ENCODE measurements around the gene MSLN. TPM values are rescaled to one million over a fixed set of nuclear protein-coding genes. Genes with fewer than 3 reads are reported as not detected.

The MSLN gene
- total RNA-seq, 4 donors from 2014 or later: 0.79 to 5.4 (median 2.3) TPM

DNA sequence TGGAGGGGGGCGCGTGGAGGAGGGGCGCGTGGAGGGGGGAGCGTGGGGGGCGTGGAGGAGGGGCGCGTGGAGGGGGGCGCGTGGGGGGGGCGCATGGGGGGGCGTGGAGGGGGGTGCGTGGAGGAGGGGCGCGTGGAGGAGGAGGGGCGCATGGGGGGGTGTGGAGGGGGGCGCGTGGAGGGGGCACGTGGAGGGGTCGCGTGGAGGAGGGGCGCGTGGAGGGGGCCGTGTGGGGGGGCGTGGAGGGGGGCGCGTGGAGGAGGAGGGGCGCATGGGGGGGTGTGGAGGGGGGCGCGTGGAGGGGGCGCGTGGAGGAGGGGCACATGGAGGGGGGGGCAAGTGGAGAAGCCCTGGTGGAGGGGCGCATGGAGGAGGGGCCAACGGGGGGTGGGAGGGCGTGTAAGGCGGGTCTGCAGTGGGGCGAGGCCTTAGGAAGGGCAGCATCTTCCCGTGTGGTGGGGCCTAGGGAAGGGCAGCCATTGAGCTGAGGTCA, 7.3 kb downstream of the MSLN start:
- no peak for TF ChIP-seq POLR2A (IDR thresholded peaks at IDR 0.05)
- TF ChIP-seq, protein P1, sequence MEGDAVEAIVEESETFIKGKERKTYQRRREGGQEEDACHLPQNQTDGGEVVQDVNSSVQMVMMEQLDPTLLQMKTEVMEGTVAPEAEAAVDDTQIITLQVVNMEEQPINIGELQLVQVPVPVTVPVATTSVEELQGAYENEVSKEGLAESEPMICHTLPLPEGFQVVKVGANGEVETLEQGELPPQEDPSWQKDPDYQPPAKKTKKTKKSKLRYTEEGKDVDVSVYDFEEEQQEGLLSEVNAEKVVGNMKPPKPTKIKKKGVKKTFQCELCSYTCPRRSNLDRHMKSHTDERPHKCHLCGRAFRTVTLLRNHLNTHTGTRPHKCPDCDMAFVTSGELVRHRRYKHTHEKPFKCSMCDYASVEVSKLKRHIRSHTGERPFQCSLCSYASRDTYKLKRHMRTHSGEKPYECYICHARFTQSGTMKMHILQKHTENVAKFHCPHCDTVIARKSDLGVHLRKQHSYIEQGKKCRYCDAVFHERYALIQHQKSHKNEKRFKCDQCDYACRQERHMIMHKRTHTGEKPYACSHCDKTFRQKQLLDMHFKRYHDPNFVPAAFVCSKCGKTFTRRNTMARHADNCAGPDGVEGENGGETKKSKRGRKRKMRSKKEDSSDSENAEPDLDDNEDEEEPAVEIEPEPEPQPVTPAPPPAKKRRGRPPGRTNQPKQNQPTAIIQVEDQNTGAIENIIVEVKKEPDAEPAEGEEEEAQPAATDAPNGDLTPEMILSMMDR (IDR thresholded peaks at IDR 0.05): no peak
- peaks cover 0 to 9% (median 0%) of the 10 kb centered on the region in 3 donors for H3K4me1 ChIP-seq
- no peaks in the 10 kb centered on the region for H3K36me3 ChIP-seq
- WGBS, 2 donors: 30% methylated on average over 2 to 4 of the region's 38 CpGs
- peaks cover 0 to 51% (median 0%) of the 10 kb centered on the region in 4 donors for H3K27me3 ChIP-seq
- H3K4me3 ChIP-seq: no peak overlapping the region
- DNase-seq: no peak
- H3K27ac ChIP-seq: no peak overlapping the region
- intact Hi-C loops (cut with DNase I): no loop called here
- H3K9me3 ChIP-seq: no peaks in the 10 kb centered on the region

DNA sequence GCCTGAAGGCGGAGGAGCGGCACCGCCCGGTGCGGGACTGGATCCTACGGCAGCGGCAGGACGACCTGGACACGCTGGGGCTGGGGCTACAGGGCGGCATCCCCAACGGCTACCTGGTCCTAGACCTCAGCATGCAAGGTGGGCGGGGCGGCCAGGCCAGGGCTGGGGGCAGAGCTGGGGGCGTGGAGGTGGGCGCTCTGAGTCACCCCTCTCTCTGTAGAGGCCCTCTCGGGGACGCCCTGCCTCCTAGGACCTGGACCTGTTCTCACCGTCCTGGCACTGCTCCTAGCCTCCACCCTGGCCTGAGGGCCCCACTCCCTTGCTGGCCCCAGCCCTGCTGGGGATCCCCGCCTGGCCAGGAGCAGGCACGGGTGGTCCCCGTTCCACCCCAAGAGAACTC, 7.9 kb downstream of the MSLN start:
- peaks cover 0 to 9% (median 0%) of the 10 kb centered on the region in 3 donors for H3K4me1 ChIP-seq
- 13 to 41% methylated on average over 3 to 8 of the region's 21 CpGs for WGBS, 2 donors
- no peak for DNase-seq
- peaks cover 0 to 46% (median 0%) of the 10 kb centered on the region in 4 donors for H3K27me3 ChIP-seq
- TF ChIP-seq, protein P1 (IDR thresholded peaks at IDR 0.05): no peak
- TF ChIP-seq POLR2A (IDR thresholded peaks at IDR 0.05): no peak
- intact Hi-C loops (cut with DNase I): no loop called here
- no peaks in the 10 kb centered on the region for H3K9me3 ChIP-seq
- H3K36me3 ChIP-seq: no peaks in the 10 kb centered on the region
- H3K4me3 ChIP-seq: no peak overlapping the region
- no peak overlapping the region for H3K27ac ChIP-seq

DNA sequence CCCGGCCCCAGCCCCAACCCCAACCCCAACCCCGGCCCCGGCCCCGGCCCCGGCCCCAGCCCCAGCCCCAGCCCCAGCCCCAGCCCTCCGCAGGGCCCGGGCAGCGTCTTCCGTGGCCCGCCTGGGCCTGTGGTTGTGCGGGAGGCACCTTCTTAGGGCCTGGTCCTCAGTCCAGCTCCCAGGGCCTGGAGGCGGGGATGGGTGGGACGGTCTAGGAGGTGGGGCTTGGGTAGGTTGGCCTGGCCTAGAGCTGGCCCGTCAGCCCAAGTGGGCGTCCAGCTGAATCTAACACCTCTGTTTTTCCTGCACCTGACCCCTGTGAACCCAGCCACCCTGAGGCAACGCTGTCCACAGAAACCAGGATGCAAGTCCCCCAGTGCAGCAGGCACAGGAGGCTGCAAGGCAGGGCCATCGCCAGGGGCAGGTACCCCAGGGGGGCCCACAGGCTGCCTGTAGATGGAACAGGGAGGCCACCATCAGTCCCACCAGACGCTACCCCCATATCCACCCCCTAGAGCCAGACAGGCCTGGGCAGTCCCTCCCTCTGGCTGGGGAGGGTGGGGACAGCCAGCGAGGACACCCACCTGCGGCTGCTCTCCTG, 8.8 kb downstream of the MSLN start:
- intact Hi-C loops (cut with DNase I): no loop called here
- no CpG with 5 or more reads among the region's 20 CpGs for WGBS, 2 donors

DNA sequence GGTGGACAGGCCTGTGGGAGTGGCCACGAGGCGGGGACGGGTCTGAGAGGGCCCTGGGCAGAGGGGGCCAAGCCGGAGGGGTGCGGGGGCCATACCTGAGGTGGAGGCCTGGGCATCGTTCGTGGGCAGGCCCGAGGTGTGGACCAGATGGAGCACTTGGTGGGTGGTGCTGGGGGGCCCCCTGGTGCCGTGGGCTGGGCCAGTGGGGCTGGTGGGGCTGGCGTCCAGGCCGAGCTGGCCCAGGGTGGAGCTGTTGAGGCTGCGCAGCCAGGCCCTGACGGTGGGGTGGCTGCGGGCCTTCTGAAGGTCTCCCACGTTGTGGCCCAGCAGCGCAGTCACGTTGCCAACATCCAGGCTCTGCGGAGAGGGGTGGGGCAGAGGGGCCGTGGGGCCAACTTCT, 9.4 kb downstream of the MSLN start:
- H3K36me3 ChIP-seq: no peaks in the 10 kb centered on the region
- intact Hi-C loops (cut with DNase I): no loop called here
- H3K4me3 ChIP-seq: no peak overlapping the region
- peaks cover 0 to 9% (median 0%) of the 10 kb centered on the region in 3 donors for H3K4me1 ChIP-seq
- no peak overlapping the region for H3K27ac ChIP-seq
- DNase-seq: no peak
- TF ChIP-seq, protein P1 (IDR thresholded peaks at IDR 0.05): no peak
- no peak for TF ChIP-seq POLR2A (IDR thresholded peaks at IDR 0.05)
- WGBS, 2 donors: 90% methylated on average over 2 of the region's 19 CpGs; no CpG with 5 or more reads in 1 of the 2 donors
- H3K9me3 ChIP-seq: no peaks in the 10 kb centered on the region
- H3K27me3 ChIP-seq: peaks cover 0 to 43% (median 0%) of the 10 kb centered on the region in 4 donors

More for the DNA sequence above, 8.8 kb downstream of the MSLN start:
- no peak overlapping the region for H3K27ac ChIP-seq
- H3K4me1 ChIP-seq: peaks cover 0 to 9% (median 0%) of the 10 kb centered on the region in 3 donors
- no peak for DNase-seq
- no peak overlapping the region for H3K4me3 ChIP-seq
- H3K36me3 ChIP-seq: no peaks in the 10 kb centered on the region
- H3K27me3 ChIP-seq: peaks cover 0 to 43% (median 0%) of the 10 kb centered on the region in 4 donors
- no peaks in the 10 kb centered on the region for H3K9me3 ChIP-seq
- TF ChIP-seq, protein P1 (IDR thresholded peaks at IDR 0.05): no peak
- no peak for TF ChIP-seq POLR2A (IDR thresholded peaks at IDR 0.05)

DNA sequence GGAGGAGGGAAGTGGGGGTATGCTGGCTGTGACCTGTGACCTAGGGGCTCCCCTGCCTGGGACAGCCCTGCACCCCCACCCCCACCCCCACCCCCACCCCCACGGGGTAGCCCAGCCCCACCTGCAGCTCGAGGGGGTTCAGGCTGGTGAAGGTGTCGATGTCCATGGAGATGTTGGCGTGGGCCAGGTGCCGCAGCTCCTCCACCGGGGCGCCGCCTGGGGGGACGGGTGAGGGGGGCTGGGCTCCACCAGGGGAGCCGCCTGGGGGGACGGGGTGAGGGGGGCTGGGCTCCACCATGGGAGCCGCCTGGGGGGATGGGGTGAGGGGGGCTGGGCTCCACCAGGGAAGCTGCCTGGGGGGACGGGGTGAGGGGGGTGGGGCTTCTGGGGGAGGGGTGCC, 9.9 kb downstream of the MSLN start:
- intact Hi-C loops (cut with DNase I): no loop called here
- DNase-seq: no peak
- WGBS, 2 donors: no CpG with 5 or more reads among the region's 13 CpGs
- TF ChIP-seq, protein P1 (IDR thresholded peaks at IDR 0.05): no peak
- Histone ChIP-seq H3K36me3 (no peaks in the 10 kb centered on the region), H3K9me3 (no peaks in the 10 kb centered on the region), H3K4me1 (peaks cover 0 to 9% (median 0%) of the 10 kb centered on the region in 3 donors), H3K27me3 (peaks cover 0 to 43% (median 0%) of the 10 kb centered on the region in 4 donors), H3K4me3 (no peak overlapping the region), H3K27ac (no peak overlapping the region)

All from esophagus squamous epithelium (tissue), 5 donors.